ENCODE measurements around the gene FBXL13. TPM values are rescaled to one million over a fixed set of nuclear protein-coding genes. Genes with fewer than 3 reads are reported as not detected.
"Not testable (repeated sequence)": the region's sequence is repeated elsewhere in the genome, so short reads cannot be mapped to it uniquely, and the experiment has no call there.

The FBXL13 gene
- total and polyA plus RNA-seq, 2 of the 8 experiments (the other 6 are each of a cell fraction or from before 2014, with no cell fraction given): 1.2 to 2.8 TPM

DNA sequence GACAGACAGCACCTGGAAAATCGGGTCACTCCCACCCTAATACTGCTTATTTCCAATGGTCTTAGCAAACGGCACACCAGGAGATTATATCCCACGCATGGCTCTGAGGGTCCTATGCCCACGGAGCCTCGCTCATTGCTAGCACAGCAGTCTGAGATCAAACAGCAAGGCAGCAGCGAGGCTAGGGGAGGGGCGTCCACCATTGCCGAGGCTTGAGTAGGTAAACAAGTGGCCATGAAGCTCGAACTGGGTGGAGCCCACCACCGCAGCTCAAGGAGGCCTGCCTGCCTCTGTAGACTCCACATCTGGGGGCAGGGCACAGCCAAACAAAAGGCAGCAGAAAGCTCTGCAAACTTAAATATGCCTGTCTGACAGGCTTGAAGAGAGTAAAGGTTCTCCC, 293.7 kb downstream of the FBXL13 start:
- H3K4me2 ChIP-seq (ENCODE audit: insufficient read depth in 1 of 2, low read depth in 2 of 2, low read length in 2 of 2); H4K5ac ChIP-seq (ENCODE audit: insufficient read length, low read depth, low read length); H4K8ac ChIP-seq (ENCODE audit: extremely low read depth, insufficient read depth, low read length); POLR2A ChIA-PET (ENCODE audit: partially characterized antibody); H3K23me2 ChIP-seq (ENCODE audit: low read depth, low read length); H2BK120ac ChIP-seq (replicated peaks; ENCODE audit: low read depth, low read length); H2BK5ac ChIP-seq (ENCODE audit: low read depth, low read length); H3K9me3 ChIP-seq (ENCODE audit: insufficient read depth in 2 of 2, low read depth in 1 of 2, low read length in 1 of 2); H3K36me3 ChIP-seq (ENCODE audit: control insufficient read depth in 2 of 4, insufficient read depth in 4 of 4, low read length in 3 of 4); H3K14ac ChIP-seq (ENCODE audit: insufficient read length); H3K23ac ChIP-seq (ENCODE audit: insufficient read length); H3K79me2 ChIP-seq (ENCODE audit: control insufficient read depth in 1 of 2, insufficient read depth in 2 of 2, low read length in 2 of 2); H3K27me3 ChIP-seq (replicated peaks in 1 of 4; ENCODE audit: control insufficient read depth in 3 of 4, extremely low read depth in 1 of 4, insufficient read depth in 3 of 4, low read length in 3 of 4); H2BK20ac ChIP-seq (ENCODE audit: low read length); H2BK15ac ChIP-seq (ENCODE audit: low read length); FAIRE-seq; CTCF ChIA-PET (ENCODE audit: partially characterized antibody); H4K20me1 ChIP-seq (replicated peaks in 1 of 2; ENCODE audit: control insufficient read depth in 1 of 2, insufficient read depth in 2 of 2, low read length in 2 of 2); H2BK12ac ChIP-seq (ENCODE audit: low read depth, low read length); H2AFZ ChIP-seq (ENCODE audit: low read length); H3K18ac ChIP-seq (ENCODE audit: extremely low read depth, low read length); H3K4me1 ChIP-seq (replicated peaks in 1 of 4; ENCODE audit: control insufficient read depth in 3 of 4, insufficient read depth in 4 of 4, low read length in 3 of 4); H3K79me1 ChIP-seq (ENCODE audit: low read depth, low read length); H2AK5ac ChIP-seq (ENCODE audit: low read depth, low read length); H3K9ac ChIP-seq (replicated peaks in 1 of 4; ENCODE audit: extremely low read depth in 1 of 4, low read depth in 3 of 4, low read length in 3 of 4); H3K4ac ChIP-seq (replicated peaks; ENCODE audit: insufficient read length, low read depth, low read length); H3K56ac ChIP-seq (replicated peaks; ENCODE audit: insufficient read length, low read depth, low read length); DNase-seq (ENCODE audit: low read depth in 1 of 2, low spot score in 2 of 2); H3K27ac ChIP-seq (ENCODE audit: low read depth, low read length); H3K4me3 ChIP-seq (ENCODE audit: extremely low read depth in 1 of 4, insufficient read depth in 2 of 4, low read depth in 3 of 4, low read length in 4 of 4); H4K91ac ChIP-seq (replicated peaks; ENCODE audit: insufficient read length, low read length): not testable (repeated sequence)
- 95% methylated on average over 10 of the region's 10 CpGs; no CpG with 5 or more reads in 1 of the 2 experiments for WGBS, 2 experiments (ENCODE audit: extremely low coverage in 1 of 2, insufficient coverage in 1 of 2, insufficient read length in 1 of 2, insufficient replicate concordance in 2 of 2, low coverage in 1 of 2, low lambda C conversion rate in 2 of 2, missing lambda C conversion rate in 1 of 2)

DNA sequence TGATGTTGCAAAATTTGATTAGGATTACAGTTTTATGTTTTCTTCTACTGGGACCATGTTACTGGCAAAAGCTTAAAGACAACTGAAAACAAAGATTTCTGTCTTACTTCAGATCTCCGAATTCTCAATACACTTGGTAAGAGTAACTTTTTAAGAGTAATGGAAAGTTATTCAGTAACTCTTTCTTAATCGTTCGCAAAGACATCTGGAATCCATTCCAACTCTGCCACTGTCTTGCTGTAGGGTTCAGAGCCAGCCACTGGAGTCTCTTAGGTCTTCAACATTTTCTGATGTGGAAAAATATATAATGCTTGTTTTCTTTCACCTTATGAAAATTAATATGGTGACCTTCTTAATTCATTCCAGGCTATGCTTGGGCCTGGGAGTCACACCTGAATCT, 295.9 kb downstream of the FBXL13 start:
- H3K9ac ChIP-seq (replicated peaks in 1 of 4; ENCODE audit: extremely low read depth in 1 of 4, low read depth in 3 of 4, low read length in 3 of 4); H2BK20ac ChIP-seq (ENCODE audit: low read length); H3K9me3 ChIP-seq (ENCODE audit: insufficient read depth in 2 of 2, low read depth in 1 of 2, low read length in 1 of 2); H3K36me3 ChIP-seq (ENCODE audit: control insufficient read depth in 2 of 4, insufficient read depth in 4 of 4, low read length in 3 of 4); H3K27me3 ChIP-seq (replicated peaks in 1 of 4; ENCODE audit: control insufficient read depth in 3 of 4, extremely low read depth in 1 of 4, insufficient read depth in 3 of 4, low read length in 3 of 4); H3K18ac ChIP-seq (ENCODE audit: extremely low read depth, low read length); H2BK15ac ChIP-seq (ENCODE audit: low read length); H3K27ac ChIP-seq (ENCODE audit: low read depth, low read length); H3K79me1 ChIP-seq (ENCODE audit: low read depth, low read length); H3K4me3 ChIP-seq (ENCODE audit: extremely low read depth in 1 of 4, insufficient read depth in 2 of 4, low read depth in 3 of 4, low read length in 4 of 4); POLR2A ChIA-PET (ENCODE audit: partially characterized antibody); DNase-seq (ENCODE audit: low read depth in 1 of 2, low spot score in 2 of 2); H3K14ac ChIP-seq (ENCODE audit: insufficient read length); H3K56ac ChIP-seq (replicated peaks; ENCODE audit: insufficient read length, low read depth, low read length); H4K8ac ChIP-seq (ENCODE audit: extremely low read depth, insufficient read depth, low read length); H2BK12ac ChIP-seq (ENCODE audit: low read depth, low read length); H3K23me2 ChIP-seq (ENCODE audit: low read depth, low read length); H2BK120ac ChIP-seq (replicated peaks; ENCODE audit: low read depth, low read length); H3K4ac ChIP-seq (replicated peaks; ENCODE audit: insufficient read length, low read depth, low read length); H3K79me2 ChIP-seq (ENCODE audit: control insufficient read depth in 1 of 2, insufficient read depth in 2 of 2, low read length in 2 of 2); H4K91ac ChIP-seq (replicated peaks; ENCODE audit: insufficient read length, low read length); CTCF ChIA-PET (ENCODE audit: partially characterized antibody); H2BK5ac ChIP-seq (ENCODE audit: low read depth, low read length); H4K5ac ChIP-seq (ENCODE audit: insufficient read length, low read depth, low read length); H3K4me1 ChIP-seq (replicated peaks in 1 of 4; ENCODE audit: control insufficient read depth in 3 of 4, insufficient read depth in 4 of 4, low read length in 3 of 4); H2AFZ ChIP-seq (ENCODE audit: low read length); H2AK5ac ChIP-seq (ENCODE audit: low read depth, low read length); H3K23ac ChIP-seq (ENCODE audit: insufficient read length); H4K20me1 ChIP-seq (replicated peaks in 1 of 2; ENCODE audit: control insufficient read depth in 1 of 2, insufficient read depth in 2 of 2, low read length in 2 of 2); H3K4me2 ChIP-seq (ENCODE audit: insufficient read depth in 1 of 2, low read depth in 2 of 2, low read length in 2 of 2); FAIRE-seq: not testable (repeated sequence)
- WGBS, 2 experiments (ENCODE audit: extremely low coverage in 1 of 2, insufficient coverage in 1 of 2, insufficient read length in 1 of 2, insufficient replicate concordance in 2 of 2, low coverage in 1 of 2, low lambda C conversion rate in 2 of 2, missing lambda C conversion rate in 1 of 2): 94% methylated on average over 3 of the region's 3 CpGs; no CpG with 5 or more reads in 1 of the 2 experiments

Measured in H1 (cell line).